NCI-H748 treated with DMSO at 0.1 percent for 48 hours (cell line): Measurements from ENCODE around the gene FGF19.

Source experiments
- DNase-seq: peaks from one replicate; lab custom pipeline; 2025; lab: John Stamatoyannopoulos, UW

The FGF19 gene, protein sequence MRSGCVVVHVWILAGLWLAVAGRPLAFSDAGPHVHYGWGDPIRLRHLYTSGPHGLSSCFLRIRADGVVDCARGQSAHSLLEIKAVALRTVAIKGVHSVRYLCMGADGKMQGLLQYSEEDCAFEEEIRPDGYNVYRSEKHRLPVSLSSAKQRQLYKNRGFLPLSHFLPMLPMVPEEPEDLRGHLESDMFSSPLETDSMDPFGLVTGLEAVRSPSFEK

DNA sequence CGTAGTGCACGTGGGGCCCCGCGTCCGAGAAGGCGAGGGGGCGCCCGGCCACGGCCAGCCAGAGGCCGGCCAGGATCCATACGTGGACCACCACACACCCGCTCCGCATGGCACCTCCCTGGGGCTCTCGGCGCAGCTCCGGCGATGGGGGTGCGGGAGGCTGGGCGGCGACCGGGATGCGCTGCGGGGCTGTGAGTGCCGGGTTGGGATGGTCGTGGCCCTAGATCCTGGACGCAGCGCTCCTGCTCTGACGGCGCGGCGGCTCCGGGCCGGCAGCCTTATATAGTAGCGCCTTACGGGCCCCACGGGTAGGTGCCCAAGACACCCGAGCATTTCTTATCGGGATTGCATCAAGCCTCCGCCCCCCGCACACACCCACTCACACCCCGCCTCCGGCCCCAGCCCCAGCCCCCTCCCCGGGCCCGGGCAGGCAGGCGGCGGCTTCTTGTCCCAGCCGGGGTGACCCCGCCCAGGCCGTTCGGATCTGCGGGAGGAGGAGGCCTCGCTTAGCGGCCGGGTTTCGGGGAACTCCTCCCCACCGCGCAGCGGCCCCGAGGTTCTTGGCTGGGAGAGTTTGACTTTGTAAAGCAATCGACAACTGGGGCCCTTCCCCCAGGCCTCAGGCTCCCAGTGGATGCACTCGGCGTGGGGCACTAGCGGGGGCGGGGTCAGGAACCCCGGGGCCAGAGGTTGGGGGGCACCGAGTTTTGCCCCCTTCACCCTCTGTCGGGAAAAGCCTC lies at the start of gene FGF19:
FGF19 (minus strand) TSS at position 255 of the 740 bp plus-strand sequence; CDS start at position 109, 146 bp downstream.
- DNase-seq: no peak

DNA sequence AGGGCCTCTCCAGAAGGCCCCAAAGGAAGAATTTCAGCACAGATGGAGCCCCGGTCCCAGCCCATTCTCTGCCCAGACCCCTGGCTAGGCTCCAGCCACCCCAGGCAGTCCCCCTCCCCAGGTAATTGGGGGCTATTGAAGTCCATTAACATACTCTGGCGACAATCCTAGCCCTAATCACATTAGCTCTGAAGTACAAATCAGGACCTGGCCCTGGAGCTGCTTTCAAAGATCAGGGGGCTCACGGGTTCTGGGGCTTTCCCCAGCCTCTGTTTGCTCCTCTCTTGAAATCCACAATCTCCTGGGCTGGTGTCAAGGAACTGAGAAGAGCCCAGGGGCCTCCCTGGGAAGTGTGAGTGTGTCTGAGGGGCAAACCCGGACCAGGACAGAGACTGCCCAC lies 49.1 kb upstream of the FGF19 start:
- DNase-seq: no peak

DNA sequence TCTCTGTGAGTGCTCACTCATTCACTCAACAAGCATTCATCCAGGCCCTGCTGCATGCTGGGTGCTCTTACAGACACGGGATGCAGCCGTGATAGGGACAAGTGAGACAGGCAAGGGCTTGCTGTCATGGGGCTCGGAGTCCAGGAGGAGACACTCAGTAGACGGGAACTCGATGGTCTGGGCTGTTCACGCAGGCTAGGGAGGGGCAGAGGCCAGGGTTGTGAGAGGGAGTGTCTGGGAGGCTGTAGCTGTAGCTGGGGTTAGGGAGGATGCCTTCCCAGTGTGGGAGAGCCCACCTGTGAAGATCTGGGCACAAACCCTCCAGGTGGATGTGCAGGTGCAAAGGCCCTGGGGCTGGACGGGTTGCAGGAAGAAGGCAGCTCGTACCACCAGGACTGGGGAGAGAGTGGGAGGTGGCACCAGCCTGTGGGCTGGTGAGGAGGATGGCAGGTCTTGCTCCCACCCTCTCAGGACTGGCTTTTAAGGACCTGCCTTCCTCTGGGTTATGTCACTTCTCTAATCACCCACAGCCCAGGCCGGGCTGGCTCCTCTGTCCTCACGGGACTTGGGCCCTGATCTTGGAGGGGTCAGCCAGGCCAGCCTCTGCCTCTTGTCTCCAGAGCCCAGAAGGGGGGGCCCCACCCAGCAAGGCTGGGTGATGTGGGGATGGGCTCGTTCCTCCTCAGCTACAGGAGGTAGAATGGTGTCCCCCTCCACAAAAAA lies 47.2 kb upstream of the FGF19 start:
- DNase-seq: no peak

DNA sequence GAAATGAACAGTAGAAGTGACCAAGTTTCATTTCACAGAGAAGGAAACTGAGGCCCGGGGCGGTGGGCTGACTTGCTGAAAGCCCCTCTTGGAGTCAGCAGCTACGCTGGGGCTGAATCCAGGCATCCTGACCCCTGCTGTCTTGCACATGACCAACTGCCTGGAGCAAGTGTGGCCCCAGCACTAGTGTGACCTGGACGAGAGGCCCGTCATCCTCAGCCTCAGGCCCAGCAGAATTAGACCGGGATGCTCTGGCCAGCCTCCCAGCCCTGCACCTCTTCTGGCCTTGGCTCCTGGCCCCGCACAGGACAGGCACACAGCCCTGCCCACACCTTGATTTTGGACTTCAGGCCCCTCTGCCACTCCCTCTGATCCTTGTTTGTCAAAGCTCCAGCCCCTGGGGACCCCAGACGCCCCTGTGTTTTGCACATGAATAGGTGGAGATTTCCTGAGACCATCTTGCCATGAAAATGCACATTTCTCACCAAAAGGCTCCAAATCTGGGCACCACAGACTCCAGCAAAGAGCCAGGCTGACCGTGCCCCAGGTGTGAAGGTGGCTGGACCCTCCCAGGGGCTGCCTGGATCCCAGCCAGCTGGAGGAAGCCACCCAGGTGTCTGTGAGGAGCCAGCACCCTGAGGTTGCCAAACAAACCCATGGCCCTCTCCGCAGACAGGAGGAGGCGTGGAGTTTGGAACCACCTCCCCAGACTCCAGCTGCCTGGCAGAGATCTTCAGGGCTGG lies 46.5 kb upstream of the FGF19 start:
- no peak for DNase-seq

DNA sequence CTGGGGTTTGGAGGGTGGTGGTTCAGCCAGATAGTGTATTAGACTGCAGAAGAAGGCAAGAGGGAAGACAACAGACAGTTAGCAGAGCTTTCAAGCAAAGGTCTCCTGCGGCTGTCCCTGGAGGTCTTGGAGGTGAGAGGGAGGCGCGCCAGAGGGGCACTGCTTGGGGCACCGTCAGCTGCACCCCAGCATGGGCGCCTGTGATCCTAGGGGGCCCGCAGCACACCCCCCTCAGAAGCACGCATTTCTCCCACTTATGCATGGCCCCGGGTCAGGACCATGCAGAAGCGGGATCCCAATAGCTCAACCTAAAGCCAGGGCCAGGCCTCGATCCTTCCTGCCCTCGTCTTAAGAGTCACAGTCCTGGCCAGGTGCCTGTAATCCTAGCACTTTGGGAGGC lies 44.8 kb upstream of the FGF19 start:
- DNase-seq: no peak

DNA sequence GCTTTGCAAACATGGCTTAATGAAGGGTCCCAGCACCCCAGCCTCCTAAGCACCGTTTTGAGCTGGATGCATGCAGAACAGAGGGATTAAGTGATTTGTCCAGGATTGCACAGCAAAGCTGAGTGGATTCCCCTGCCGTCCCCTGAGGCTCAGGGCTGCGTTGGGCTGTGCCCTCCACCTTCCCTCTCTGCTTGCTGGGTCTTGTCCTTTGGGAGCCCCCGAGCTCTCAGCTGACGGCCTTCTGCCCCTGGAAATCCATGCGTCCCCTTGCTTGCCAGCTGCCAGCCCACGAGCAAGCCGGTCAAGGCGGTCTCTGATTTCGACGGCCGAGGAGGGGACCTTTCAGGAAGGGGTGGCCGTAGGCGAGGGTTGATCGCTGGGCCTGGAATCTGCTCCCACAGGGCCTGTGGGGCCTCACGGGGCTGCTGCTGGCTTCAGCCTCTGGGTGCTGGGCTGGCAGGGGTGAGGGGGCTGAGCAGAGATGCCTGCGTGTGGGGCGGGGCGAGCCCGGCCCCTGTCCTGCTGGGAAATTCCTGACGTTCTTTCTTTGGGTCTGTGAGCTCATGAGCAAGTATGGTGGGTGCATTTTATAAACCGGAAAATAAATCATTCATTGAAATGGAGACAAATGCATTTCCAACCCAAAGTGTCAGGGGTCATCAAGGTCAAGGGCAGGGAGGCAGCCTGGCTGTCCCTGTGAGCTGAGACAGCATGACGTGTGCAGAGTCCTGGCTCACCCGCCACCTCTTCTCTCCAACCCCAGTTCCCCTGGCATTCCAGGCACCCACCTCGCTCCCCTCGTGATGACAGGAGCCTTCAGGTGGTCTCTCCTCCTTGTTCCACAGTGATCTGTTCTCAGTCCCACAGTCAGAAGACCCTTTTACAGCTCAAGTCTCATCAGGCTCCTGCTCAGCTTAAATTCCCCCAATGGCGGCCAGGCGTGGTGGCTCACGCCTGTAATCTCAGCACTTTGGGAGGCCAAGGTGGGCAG lies 43.2 kb upstream of the FGF19 start:
- DNase-seq: no peak

DNA sequence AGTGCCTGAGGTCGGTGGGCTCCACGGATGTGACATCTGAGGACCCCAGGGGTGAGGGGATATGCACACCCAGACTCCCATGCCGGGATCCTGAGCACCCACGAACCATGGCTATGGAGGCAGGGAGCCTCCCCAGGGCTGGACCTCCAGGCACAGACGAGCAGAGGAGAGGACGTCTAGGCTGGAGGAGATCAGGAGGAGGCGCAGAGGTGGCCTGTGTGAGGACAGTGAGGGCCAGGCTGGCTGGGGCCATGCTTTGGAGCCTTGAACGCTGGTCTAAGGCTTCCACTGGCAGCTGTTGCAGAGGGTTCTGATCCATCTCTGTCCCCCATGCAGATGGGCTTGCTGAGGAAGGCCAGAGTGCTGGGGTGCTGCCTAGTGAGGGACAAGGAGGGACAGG lies 42.3 kb upstream of the FGF19 start:
- DNase-seq: no peak

DNA sequence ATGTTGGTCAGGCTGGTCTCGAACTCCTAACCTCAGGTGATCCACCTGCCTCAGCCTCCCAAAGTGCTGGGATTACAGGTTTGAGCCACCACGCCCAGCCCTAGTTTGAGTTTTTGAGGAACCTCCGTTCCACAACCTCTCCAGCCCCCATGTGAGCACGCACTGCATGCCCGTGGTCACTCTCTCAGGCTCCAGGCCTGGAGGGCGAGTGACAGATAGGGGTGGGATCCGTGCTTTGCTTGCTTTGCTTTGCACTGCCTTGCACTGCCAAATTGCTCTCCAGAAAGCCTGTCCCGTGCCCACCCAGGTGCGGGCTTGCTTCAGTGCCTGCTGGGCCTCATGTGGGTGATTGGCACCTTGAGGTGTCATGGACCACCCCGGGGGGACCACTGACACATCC lies 41.4 kb upstream of the FGF19 start:
- no peak for DNase-seq

DNA sequence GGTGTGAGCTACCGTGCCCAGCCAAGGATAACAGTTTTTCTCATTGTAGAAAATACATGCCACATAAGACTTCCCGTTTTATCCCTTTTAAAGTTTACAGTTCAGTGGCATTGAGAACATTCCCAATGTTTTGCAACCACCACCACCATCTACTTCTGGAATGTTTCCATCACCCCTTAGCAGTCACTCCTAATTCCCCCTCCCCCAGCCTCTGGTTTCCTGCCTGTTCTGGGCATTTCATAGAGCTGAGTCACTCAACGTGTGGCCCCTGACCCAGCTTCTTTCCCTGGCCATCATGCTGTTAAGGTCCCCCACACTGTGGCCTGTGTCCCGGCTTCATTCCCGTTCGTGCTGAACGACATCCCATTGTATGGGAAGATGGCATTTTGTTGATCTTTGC lies 40.6 kb upstream of the FGF19 start:
- DNase-seq: no peak

DNA sequence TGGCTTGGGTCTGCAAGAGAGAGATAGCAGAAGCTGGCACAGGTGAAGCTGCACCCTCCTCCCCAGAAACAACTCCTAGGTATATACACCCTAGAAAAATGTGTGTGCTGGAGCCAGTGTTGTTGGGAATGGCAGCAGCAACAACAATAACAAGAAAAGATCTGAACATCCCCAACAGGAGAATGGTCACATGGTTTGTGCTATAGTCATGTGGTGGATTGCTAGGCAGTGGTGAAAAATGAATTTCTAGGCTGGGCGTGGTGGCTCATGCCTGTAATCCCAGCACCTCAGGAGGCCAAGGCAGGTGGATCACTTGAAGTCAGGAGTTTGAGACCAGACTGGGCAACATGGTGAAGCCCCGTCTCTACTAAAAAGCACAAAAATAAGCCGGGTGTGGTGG lies 31.0 kb upstream of the FGF19 start:
- DNase-seq: no peak

DNA sequence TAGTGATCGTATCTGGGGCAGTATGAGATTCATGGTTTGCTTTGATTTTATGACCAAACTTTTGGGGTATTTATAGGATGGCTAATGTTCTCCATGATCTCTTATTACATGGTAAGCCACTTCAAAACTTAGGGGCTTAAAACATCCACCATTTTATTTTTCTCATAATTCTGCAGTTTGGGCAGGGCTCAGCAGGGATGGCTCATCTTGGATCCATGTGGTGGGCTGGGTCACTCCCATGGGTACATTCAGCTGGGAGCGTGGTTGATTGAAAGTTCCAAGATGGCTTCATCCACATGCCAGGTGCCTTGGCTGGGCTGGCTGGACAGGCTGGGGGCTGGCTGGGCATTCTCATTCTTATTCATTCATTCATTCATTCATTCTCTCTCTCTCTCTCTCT lies 30.5 kb upstream of the FGF19 start:
- no peak for DNase-seq

DNA sequence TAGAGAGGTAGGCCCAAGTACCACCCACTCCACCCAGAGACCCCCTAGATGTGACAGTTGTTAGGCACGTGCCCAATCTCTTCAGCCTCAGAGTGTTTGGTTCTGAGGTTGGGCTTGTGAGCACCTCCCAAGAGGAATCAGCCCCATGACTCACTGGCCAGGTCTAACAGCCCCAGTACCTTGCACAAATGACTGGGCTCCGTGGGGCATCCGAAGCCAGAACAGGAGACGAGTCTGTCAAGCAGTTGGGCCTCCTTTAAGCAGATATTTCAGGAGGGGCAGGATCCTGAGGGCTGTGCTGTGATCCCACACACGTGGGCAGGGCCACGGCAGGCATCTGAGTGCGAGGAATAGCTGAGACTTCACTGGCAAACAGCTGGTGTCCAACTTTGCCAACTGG lies 29.1 kb upstream of the FGF19 start:
- no peak for DNase-seq

DNA sequence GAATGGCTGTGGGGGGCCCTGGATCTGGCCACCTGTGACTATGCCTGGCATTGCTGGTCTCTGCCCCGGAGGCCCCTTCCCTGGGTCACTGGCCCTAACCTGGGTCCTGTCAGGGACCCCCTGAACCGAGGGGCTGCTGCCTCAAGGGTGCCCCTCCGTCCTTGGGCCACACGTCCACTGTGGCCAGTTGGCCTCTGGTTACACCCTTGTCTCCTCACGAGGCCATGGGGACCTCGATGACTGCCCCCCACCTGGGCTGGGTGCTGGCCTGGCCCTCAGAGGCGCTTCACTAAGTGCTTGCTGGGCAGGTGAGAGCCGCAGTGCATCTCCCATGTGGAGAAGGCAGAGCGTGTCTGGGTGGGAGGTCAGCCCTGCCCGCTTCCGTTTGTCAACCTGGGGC lies 27.3 kb upstream of the FGF19 start:
- no peak for DNase-seq

DNA sequence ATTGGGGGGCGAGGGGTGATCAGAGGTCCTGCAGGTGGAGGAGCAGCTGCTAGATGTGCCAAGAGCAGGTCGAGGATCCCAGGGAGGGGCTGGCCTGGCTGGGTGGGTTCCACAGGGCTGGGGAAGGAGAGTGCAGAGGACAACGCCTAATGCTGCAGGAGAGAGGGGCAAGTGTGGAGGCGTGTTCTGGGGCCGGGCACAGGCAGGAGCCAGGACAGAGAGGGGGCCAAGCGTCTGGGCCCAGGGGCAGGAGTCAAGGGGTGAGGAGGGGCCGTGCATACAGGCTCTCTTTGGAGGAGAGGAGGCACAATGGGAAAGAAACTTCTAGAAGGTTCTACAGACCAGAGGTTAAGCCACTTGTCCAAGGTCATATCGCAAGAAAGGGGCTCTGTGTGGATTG lies 26.7 kb upstream of the FGF19 start:
- no peak for DNase-seq

DNA sequence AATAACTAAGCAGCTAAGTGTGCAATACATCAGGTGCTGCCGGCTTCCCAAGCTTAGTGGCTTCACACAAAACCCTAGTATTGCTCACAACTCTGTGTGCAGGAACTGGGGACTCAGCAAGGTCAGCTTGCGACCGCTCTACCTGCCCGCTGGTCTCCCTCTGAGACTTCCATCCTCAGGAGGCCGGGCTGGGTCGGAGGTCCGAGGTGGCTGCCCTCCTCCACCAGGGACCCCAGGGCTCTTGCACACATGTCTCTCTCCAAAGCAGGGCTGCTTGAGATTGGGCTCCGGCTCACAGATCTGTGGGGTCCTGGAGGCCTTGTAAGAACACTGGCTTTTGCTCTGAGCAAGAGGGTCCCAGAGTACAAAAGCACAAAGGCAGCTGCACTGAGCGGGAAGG lies 25.4 kb upstream of the FGF19 start:
- no peak for DNase-seq

DNA sequence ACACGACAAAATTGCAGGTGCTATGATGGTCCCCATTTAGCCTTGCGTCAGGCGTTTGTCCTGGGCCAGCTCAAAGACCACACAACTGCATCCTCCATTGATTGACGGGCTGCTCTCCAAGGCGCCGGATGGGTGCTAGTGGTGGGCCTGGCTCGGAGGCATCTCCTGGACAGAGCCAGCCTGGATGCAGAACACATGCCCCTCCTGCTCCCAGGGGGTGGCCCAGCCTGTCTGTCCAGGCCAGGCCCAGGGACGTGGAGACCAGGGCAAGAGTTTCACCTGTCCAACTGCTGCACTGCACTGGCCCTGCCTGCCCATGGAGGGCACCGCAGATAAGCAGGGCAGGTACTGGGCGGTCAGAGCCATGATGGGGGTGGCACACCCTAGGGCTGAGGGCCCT lies 23.4 kb upstream of the FGF19 start:
- DNase-seq: no peak

DNA sequence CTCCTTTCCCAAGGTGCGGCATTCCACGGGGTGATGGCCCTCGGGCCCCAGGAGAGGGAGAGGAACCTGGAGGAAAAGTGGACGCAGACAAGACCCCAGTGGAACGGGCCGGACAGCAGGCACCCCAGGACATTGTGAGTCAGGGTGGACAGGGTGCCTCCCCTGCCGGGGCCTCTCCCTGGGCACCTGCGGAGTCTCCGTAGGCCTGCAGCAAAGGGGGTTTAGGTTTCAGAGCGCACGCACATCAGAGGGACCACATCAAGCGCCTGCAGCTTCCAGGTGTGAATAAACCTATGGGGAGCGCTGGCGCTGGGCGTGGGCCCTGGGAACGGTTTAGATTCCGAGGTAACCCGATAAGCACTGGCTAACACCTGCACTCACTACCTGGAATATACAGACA lies 22.7 kb upstream of the FGF19 start:
- DNase-seq: no peak

DNA sequence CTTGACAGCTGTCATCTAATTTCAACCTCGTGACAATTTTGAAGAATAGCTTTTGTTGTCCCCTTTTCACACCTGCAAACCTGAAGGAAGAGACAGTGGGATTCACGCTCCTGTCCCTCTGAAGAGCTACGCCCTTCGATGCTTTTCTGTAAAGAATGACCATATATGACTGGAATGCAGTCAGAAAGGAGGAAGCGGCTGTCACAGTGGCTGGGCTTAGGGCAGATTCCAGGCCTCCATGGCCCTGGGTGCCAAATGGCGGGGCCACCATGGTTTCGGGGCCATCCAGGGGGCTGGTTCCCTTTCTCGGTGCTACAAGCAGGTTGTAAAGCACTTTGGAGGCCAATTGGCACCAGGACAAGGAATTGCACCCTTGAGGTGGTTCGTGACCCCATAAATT lies 22.2 kb upstream of the FGF19 start:
- no peak for DNase-seq

DNA sequence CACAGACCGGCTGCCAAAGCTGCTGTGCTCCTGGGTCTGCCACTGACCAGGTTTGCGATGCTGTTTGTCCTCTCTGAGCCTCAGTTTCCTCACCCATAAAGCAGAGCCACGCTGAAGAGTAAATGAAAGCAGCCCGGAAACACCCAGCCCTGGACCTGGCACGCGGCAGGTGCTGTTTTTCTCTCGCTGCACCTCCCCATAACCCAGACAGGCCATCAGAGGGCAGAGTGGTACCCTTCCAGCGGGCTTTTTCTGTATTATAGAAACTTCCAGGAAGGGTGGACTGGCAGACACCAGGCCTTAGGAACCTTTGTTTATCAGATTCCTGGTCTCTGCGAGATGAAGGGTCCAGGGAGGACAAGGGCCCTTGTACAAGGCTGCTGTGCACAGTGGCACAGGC lies 17.9 kb upstream of the FGF19 start:
- no peak for DNase-seq

DNA sequence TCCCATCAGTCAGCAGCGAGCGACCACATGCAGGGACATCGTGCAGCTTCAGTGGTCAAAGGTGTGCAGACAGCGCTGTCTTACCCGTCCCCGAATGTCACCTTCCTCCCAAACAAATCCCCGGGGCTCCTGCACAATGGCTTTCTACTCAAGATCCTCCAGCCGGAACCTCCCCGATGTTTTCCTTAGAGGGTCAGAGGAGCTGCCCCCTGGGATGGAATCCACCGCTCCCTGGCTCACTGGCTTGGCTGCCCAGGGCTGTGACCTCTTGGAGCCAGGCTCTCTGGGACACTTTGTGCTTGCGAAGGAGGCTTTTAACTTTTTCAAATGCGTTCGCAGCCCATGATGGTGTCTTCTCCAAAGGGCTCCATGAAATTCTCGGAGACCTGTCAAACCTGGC lies 17.3 kb upstream of the FGF19 start:
- no peak for DNase-seq

DNA sequence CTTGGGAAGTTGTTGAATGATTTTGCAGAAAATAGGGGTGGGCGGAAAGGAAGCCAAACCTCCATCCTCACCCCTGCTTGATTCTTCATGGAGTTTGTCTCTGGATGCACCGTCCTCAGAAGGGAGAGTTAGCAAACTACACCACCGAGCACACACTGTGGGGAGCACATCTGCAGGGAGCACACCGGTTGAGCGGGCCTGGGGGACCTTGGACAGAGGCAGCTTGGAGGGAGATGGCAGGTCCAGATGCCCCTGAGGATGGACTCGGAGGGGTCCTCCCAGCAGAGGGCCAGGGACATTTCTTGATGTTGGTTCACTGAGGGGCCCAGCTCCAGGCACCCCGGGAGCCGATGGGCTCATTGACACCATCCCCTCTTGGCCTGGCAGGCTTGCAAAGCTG lies 15.1 kb upstream of the FGF19 start:
- no peak for DNase-seq
